ENCODE measurements around the gene CLK2. TPM values are rescaled to one million over a fixed set of nuclear protein-coding genes. Genes with fewer than 3 reads are reported as not detected.

The CLK2 gene
- total and polyA plus RNA-seq, 9 of the 15 experiments (the other 6 are each of a cell fraction or from before 2014, with no cell fraction given): 13.5 to 81.4 (median 39.6) TPM

GRCh38 chr1:155266553-155266952 is 6.8 kb downstream of the CLK2 start:
- no peak overlapping the region for H2AFZ ChIP-seq (ENCODE audit: low read depth, low read length)
- H3K27ac ChIP-seq (ENCODE audit: extremely low read depth, low read depth, low read length): no peak overlapping the region
- POLR2A ChIA-PET: interaction anchor here (0.6 to 2.6 kb wide), 5 partner anchors 10 to 274 kb away, joined by 3 to 9 read pairs (median 4); partner anchors contain the start of genes ENTREP3 and HCN3
- in situ Hi-C loops (cut with MboI): no loop called here
- H3K4me1 ChIP-seq (replicated peaks in 1 of 2; ENCODE audit: control insufficient read depth in 2 of 2, insufficient read depth in 2 of 2, low read length in 2 of 2): peaks cover 5 to 10% of the 10 kb centered on the region in 2 experiments; a peak in 4 of 5 replicates
- H3K27me3 ChIP-seq (ENCODE audit: control insufficient read depth in 2 of 2, insufficient read depth in 2 of 2, low read length in 2 of 2): no peaks in the 10 kb centered on the region
- H3K36me3 ChIP-seq (ENCODE audit: control insufficient read depth, insufficient read depth, low read length): peaks cover 89% of the 10 kb centered on the region
- H3K9me3 ChIP-seq (replicated peaks; ENCODE audit: control insufficient read depth, insufficient read depth, low read depth, low read length): no peaks in the 10 kb centered on the region
- no peak overlapping the region for H3K4me3 ChIP-seq
- WGBS (ENCODE audit: insufficient coverage, low coverage, missing lambda C conversion rate): 59% methylated on average over 6 of the region's 6 CpGs
- ATAC-seq: no peak
- BruUV-seq (replicated peaks): no TSS peak
- intact Hi-C loops (cut with micrococcal nuclease): no loop called here
- H3K9me1 ChIP-seq (ENCODE audit: control insufficient read depth, insufficient read depth, low read length): peaks cover 3% of the 10 kb centered on the region
- DNase-seq (ENCODE audit: extremely low read depth in 1 of 4, low spot score in 3 of 4): no peak
- CTCF ChIA-PET (ENCODE audit: low intra/inter-chr PET ratio): no interaction called here
- H4K20me1 ChIP-seq (replicated peaks; ENCODE audit: control insufficient read depth, insufficient read depth, low read length): no peaks in the 10 kb centered on the region
- H3K79me2 ChIP-seq (ENCODE audit: control insufficient read depth, insufficient read depth, low read length): peaks cover 29% of the 10 kb centered on the region
- FAIRE-seq: no peak
- TF ChIP-seq MCM2 (IDR thresholded peaks at IDR 0.05; ENCODE audit: low read depth): no peak
- no peak for TF ChIP-seq ZNF79 (CRISPR knock-in tag; IDR thresholded peaks at IDR 0.05; ENCODE audit: low read depth)
- no peak for TF ChIP-seq CTBP1 (IDR thresholded peaks at IDR 0.05; ENCODE audit: borderline replicate concordance)
- peak; percentile 23 for TF ChIP-seq MEIS2 (IDR thresholded peaks at IDR 0.05; ENCODE audit: partially characterized antibody)
- TF ChIP-seq SETDB1 (IDR thresholded peaks at IDR 0.05; ENCODE audit: low read length): no peak
- TF ChIP-seq, protein P1, sequence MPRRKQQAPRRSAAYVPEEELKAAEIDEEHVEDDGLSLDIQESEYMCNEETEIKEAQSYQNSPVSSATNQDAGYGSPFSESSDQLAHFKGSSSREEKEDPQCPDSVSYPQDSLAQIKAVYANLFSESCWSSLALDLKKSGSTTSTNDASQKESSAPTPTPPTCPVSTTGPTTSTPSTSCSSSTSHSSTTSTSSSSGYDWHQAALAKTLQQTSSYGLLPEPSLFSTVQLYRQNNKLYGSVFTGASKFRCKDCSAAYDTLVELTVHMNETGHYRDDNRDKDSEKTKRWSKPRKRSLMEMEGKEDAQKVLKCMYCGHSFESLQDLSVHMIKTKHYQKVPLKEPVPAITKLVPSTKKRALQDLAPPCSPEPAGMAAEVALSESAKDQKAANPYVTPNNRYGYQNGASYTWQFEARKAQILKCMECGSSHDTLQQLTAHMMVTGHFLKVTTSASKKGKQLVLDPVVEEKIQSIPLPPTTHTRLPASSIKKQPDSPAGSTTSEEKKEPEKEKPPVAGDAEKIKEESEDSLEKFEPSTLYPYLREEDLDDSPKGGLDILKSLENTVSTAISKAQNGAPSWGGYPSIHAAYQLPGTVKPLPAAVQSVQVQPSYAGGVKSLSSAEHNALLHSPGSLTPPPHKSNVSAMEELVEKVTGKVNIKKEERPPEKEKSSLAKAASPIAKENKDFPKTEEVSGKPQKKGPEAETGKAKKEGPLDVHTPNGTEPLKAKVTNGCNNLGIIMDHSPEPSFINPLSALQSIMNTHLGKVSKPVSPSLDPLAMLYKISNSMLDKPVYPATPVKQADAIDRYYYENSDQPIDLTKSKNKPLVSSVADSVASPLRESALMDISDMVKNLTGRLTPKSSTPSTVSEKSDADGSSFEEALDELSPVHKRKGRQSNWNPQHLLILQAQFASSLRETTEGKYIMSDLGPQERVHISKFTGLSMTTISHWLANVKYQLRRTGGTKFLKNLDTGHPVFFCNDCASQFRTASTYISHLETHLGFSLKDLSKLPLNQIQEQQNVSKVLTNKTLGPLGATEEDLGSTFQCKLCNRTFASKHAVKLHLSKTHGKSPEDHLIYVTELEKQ (CRISPR knock-in tag; IDR thresholded peaks at IDR 0.05): no peak
- no peak for TF ChIP-seq GABPA (tag; conservative IDR thresholded peaks at IDR 0.05; ENCODE audit: low read depth)
- H3K4me2 ChIP-seq (ENCODE audit: insufficient read depth, low read length): no peak overlapping the region
- H3K9ac ChIP-seq (ENCODE audit: insufficient read depth in 1 of 2, low read depth in 2 of 2, low read length in 2 of 2): peak overlapping the region in 1 of 2 experiments; percentile 18; a peak in 1 of 4 replicates
